ENCODE results near the gene TSHZ1.

TSHZ1 gene

GRCh38 chr18:75246721-75247610, 36.4 kb downstream of the TSHZ1 start:
- no peak for DNase-seq (ENCODE audit: low read depth in 1 of 2, low spot score in 1 of 2)

GRCh38 chr18:75247611-75248421, 37.2 kb downstream of the TSHZ1 start:
- DNase-seq (ENCODE audit: low read depth in 1 of 2, low spot score in 1 of 2) = no peak

GRCh38 chr18:75248426-75249174, 38.0 kb downstream of the TSHZ1 start:
- no peak for DNase-seq (ENCODE audit: low read depth in 1 of 2, low spot score in 1 of 2)

GRCh38 chr18:75249175-75249518, 38.5 kb downstream of the TSHZ1 start:
- DNase-seq (ENCODE audit: low read depth in 1 of 2, low spot score in 1 of 2) = no peak

GRCh38 chr18:75249672-75250470, 39.3 kb downstream of the TSHZ1 start:
- DNase-seq (ENCODE audit: low read depth in 1 of 2, low spot score in 1 of 2) = no peak

- no peak for DNase-seq (ENCODE audit: low read depth in 1 of 2, low spot score in 1 of 2)
These were observed 39.8 kb downstream of the TSHZ1 start for GRCh38 chr18:75250471-75250821.

- DNase-seq (ENCODE audit: low read depth in 1 of 2, low spot score in 1 of 2) = no peak
These were observed 40.9 kb downstream of the TSHZ1 start for GRCh38 chr18:75251466-75251865.

GRCh38 chr18:75252136-75252535, 41.5 kb downstream of the TSHZ1 start:
- DNase-seq (ENCODE audit: low read depth in 1 of 2, low spot score in 1 of 2) = no peak

- no peak for DNase-seq (ENCODE audit: low read depth in 1 of 2, low spot score in 1 of 2)
These were observed 42.4 kb downstream of the TSHZ1 start for GRCh38 chr18:75253043-75253442.

- DNase-seq (ENCODE audit: low read depth in 1 of 2, low spot score in 1 of 2) = no peak
These were observed 43.2 kb downstream of the TSHZ1 start for GRCh38 chr18:75253784-75254183.

- DNase-seq (ENCODE audit: low read depth in 1 of 2, low spot score in 1 of 2) = no peak
These were observed 44.5 kb downstream of the TSHZ1 start for GRCh38 chr18:75255094-75255493.

- DNase-seq (ENCODE audit: low read depth in 1 of 2, low spot score in 1 of 2) = no peak
These were observed 45.8 kb downstream of the TSHZ1 start for GRCh38 chr18:75256376-75256775.

GRCh38 chr18:75257605-75258004, 47.0 kb downstream of the TSHZ1 start:
- no peak for DNase-seq (ENCODE audit: low read depth in 1 of 2, low spot score in 1 of 2)

- no peak for DNase-seq (ENCODE audit: low read depth in 1 of 2, low spot score in 1 of 2)
These were observed 51.0 kb downstream of the TSHZ1 start for GRCh38 chr18:75261430-75262223.

GRCh38 chr18:75262511-75262910, 51.9 kb downstream of the TSHZ1 start:
- DNase-seq (ENCODE audit: low read depth in 1 of 2, low spot score in 1 of 2) = no peak

GRCh38 chr18:75264195-75264594, 53.6 kb downstream of the TSHZ1 start:
- no peak for DNase-seq (ENCODE audit: low read depth in 1 of 2, low spot score in 1 of 2)

GRCh38 chr18:75264926-75265597, 54.5 kb downstream of the TSHZ1 start:
- DNase-seq (ENCODE audit: low read depth in 1 of 2, low spot score in 1 of 2) = no peak

GRCh38 chr18:75265872-75266271, 55.3 kb downstream of the TSHZ1 start:
- no peak for DNase-seq (ENCODE audit: low read depth in 1 of 2, low spot score in 1 of 2)

GRCh38 chr18:75267643-75268363, 57.2 kb downstream of the TSHZ1 start:
- DNase-seq (ENCODE audit: low read depth in 1 of 2, low spot score in 1 of 2) = no peak

Data from activated T-helper 1 cell treated with anti-CD3 and anti-CD28 coated beads, Interleukin-2, amount 50 U/mL, for 16 hours (primary cell).